ENCODE data around the gene GART. TPM values are rescaled to one million over a fixed set of nuclear protein-coding genes. Genes with fewer than 3 reads are reported as not detected.
"Not testable (repeated sequence)": the region's sequence is repeated elsewhere in the genome, so short reads cannot be mapped to it uniquely, and the experiment has no call there.

The GART gene
- total RNA-seq, 1 donor from 2014 or later: 63.0 TPM

DNA sequence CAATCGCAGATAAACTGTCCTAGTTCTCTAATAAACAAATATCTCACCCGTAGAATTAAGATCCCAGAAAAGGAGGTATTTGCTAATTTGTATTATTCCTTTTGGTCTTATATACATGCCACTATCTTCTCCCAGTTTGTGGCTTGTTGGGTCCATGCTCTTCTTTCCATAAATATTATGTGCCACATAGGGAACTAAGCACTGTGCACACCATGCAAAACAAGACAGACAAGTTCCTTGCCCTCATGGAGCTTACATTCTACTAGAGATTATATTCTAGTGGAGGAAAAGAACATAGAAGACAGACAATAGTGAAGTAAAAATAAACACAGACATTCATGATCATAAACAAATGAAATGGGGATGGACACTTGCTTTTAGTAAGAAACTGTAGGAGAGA is 4.7 kb downstream of the GART start:
- intact Hi-C loops (cut with DNase I): no loop called here
- ATAC-seq (no peak), DNase-seq (ENCODE audit: low spot score) (no peak)

DNA sequence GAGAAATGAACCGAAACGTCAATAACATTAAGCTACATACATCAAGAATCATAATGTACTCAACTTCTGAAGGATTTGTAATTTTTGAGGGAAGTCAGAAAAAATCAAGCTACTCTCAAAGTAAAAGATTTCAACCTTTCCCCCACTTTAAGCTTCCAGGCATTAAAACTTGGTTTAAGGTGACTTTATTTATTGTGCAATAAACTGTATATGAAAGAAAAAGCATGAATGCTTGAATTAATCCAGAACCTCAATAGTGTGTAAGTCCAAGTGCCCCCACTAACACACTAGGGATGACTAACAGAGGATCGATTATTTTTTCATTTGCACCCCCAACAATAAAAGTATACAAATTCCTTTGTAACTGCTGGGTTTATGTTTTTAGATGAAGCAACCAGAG is 10.9 kb downstream of the GART start:
- DNase-seq (ENCODE audit: low spot score) (no peak), ATAC-seq (no peak)
- intact Hi-C loops (cut with DNase I): no loop called here

DNA sequence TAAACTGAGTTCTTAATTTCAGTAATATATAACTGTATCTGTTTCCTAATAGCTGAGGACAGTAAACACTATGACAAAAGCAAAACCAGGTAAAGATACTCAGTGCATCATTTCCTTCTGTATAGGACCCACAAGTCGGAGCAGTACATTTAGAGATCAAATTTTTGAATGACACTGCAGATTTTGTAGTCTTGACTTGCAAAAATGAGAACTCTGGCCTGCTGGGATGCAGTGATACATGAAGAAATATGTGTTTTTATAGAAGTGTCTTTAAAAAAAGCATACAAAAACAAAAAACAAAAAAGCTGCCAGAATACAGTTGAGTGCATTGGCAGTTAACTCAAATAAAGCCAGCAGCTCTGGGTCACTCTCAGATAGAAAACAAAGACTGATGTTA is 19.0 kb downstream of the GART start:
- ATAC-seq (no peak), DNase-seq (ENCODE audit: low spot score) (no peak)
- intact Hi-C loops (cut with DNase I): no loop called here

DNA sequence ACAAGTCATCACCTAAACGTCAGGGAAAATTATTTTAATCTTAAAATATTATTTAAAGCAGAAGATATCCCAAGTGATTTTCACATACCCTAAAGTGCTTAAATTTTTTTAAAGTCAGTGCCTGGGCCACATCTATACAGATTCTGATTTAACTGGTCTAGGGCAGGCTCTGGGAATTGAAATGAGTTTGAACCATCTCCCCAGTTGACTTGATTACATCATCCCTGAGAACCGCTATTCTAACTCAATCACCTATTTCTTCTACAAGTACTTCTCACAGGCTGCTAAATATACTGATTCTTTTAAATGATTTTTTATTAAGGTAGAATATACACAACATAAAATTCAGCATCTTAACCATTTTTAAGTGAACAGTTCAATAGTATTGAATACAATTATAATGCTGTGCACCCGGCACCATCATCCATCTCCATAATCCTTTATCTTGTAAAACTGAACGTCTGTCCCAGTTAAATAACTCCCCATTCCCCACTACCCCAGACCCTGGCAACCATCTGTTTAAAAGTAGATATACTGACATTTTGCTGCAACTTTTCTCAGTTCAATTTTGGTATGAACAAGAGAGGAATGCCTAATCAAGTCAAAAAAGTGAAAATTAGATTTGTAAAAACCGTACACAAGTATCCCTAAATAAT is 19.5 kb downstream of the GART start:
- DNase-seq (ENCODE audit: low spot score) (no peak), ATAC-seq (no peak)
- intact Hi-C loops (cut with DNase I): no loop called here

DNA sequence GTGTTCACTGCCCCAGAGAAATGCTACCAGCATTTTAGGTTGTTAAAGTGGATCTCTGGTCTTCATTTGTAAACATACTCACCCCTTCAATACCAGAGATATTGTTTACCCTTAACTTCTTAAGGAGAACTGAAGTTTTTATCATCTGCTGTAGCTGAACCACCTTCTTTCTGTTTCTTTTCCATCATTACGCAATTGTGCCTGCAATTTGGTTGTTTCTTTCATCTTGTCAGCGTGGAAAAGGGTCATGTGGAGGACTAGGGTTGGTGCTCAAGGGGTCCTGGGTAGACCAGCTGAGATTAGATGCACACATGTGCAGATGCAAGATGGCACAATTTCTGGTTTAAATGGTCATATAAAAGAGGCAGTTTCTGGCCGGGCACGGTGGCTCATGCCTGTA is 23.0 kb downstream of the GART start:
- DNase-seq (ENCODE audit: low spot score): no peak
- intact Hi-C loops (cut with DNase I): no loop called here
- no peak for ATAC-seq

DNA sequence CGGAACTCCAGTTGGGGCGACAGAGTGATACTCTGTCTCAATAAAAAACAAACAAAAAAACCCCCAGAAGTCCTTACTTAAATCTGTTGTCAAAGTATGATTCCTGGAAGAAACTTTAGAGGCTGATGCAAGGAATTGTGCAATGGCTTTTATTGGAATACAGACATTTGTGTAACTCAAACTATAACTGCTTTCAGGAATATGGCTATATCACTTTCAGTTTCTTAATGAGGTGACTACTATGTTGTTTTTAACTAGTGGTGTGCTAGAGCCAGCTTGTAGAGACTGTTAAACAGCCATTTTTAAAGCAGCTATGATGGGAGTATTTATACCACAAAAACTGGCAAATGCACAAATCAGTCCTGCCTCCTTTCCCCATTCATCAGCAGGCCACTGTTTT is 27.7 kb downstream of the GART start:
- no peak for DNase-seq (ENCODE audit: low spot score)
- intact Hi-C loops (cut with DNase I): no loop called here
- ATAC-seq: no peak

DNA sequence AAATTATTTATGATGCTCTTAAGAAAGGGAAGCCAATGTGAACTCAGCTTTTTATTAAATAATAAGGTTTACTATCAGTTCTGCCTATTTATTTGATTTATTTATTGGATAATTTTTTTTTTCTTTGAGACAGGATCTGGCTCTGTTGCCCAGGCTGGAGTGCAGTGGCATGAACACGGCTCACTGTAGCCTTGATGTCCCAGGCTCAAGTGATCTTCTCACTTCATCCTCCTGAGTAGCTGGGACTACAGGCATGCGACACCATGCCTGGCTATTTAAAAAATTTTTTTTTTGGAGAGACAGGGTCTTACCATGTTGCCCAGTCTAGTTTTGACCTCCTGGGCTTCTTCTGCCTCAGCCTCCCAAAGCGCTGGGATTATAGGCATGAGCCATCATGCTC is 29.4 kb downstream of the GART start:
- intact Hi-C loops (cut with DNase I): no loop called here
- ATAC-seq: no peak

DNA sequence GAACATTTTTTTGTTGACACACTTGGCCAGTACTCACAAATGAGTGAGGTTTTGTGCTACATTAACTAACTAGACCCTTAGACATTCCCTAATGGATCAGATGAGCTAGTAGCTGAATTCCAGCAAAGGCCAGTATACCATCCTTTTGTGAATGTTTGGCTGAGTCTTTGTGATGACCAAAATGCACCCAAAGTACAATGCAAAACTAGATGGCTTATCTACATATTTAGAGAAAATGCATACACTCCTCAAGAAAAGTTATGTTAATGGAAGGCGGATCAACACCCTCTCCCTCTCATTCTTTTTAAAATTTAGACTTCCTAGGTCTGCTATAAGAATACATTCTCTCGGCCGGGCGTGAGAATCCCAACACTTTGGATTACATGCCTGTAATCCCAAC is 30.3 kb downstream of the GART start:
- DNase-seq (ENCODE audit: low spot score) (no peak), ATAC-seq (no peak)
- intact Hi-C loops (cut with DNase I): no loop called here

More for the DNA sequence above, 29.4 kb downstream of the GART start:
- DNase-seq (ENCODE audit: low spot score): no peak

DNA sequence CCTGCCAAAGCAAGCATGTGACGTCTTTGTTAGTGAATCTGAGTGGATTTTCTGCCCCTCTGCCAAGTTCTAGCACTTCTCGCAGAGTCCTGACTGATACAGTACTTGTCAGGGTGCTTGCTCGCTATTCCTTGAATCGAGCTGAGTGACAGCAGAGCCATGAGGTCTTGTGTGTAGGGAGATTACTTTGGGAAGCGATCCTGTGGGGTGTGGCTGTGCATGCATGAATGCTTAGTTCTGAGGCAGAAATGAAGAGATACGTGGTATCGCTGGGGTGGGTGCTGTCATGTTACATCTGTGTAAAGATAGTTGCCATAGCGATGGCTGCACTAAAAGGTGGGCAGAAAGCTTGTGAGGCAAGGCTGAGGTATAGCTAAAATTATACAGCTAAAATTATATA is 31.1 kb downstream of the GART start:
- intact Hi-C loops (cut with DNase I): no loop called here
- no peak for DNase-seq (ENCODE audit: low spot score)
- ATAC-seq: no peak

DNA sequence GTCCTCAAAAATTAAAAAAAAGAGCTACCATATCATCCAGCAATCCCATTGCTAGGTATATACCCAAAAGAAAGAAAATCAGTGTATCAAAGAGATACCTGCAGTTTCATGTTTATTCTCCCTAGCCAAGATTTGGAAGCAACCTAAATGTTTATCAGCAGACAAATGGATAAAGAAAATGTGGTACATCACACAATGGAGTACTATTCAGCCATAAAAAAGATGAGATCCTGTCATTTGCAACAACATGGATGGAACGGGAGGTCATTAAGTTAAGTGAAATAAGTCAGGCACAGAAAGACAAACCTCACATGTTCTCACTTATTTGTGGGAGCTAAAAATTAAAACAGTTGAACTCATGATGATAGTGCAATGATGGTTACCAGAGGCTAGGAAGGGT is 34.9 kb downstream of the GART start:
- DNase-seq (ENCODE audit: low spot score); ATAC-seq: not testable (repeated sequence)

DNA sequence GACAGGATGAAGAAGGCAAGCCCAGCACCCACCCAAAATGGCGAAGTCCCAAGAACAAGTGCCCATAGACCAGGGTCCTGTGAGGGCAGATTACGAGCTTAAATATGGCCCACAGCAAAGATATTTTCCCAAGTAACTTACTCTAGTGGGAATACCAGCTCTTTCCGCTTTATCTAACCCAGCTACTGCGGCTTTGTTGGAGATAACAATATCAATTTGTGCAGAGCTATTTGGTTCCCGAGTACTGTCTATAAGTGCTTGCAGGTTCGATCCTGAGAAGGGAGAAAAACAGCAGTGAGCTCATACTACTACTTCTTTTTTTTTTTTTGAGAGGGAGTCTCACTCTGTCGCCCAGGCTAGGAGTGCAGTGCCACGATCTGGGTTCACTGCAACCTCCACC is 36.1 kb downstream of the GART start:
- ATAC-seq (no peak), DNase-seq (ENCODE audit: low spot score) (no peak)
- intact Hi-C loops (cut with DNase I): no loop called here

More for the DNA sequence above, 34.9 kb downstream of the GART start:
- intact Hi-C loops (cut with DNase I): not testable (repeated sequence)

DNA sequence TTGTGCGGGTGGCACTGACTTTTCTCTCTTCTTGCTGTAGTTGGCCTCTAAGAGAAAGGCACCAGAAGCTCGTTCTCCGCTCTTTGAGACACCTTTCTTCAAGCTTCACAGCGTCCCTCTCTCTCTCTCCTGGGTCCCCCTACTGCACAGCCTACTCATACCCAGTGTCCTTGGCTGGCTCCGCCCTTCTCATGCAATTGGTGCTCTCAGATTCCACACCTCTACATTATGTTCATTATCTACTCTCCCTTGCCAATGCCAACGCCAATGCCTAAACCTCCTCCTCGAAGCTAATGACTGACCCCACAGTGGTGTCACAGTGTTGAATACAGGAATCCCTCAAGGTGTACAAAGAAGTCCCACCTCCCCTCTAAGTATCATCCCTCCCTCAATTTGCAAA is 45.6 kb downstream of the GART start:
- ATAC-seq (no peak), DNase-seq (ENCODE audit: low spot score) (no peak)
- intact Hi-C loops (cut with DNase I): no loop called here

DNA sequence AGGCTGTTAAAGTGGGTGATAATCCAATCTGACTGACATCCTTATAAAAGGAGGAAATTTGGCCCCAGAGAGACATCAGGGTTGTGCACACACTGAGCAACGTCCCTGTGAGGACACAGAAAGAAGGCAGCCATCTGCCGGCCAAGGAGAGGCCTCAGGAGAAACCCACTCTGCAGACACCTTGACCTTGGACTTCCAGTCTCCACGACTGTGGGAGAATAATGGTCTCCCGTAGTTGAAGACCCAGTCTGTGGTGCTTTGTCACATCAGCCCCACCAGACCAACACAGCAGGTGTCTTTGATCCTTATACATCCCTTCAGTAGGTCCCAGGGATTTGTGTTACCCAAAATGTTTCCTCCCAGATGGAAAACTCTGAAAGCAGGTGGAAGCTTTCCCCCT is 46.2 kb downstream of the GART start:
- no peak for DNase-seq (ENCODE audit: low spot score)
- intact Hi-C loops (cut with DNase I): no loop called here
- ATAC-seq: no peak

DNA sequence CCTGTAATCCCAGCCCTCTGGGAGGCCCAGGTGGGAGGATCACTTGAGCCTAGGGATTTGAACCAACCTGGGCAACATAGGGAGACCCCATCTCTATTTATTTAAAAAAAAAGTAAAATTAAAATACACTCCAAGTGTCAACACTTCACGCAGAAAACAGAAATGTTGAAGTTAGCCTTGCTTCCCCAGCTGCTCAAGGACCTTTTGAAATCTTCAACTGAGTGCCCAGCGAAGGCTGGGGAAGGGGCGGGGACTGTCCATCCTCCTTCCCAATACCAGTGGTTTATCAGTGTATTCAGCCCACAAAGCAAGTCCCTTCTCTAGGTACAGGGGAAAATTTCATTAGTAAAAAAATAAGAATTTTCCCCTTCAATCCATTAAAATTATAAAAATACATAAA is 48.2 kb downstream of the GART start:
- ATAC-seq: no peak
- DNase-seq (ENCODE audit: low spot score): no peak
- intact Hi-C loops (cut with DNase I): no loop called here

DNA sequence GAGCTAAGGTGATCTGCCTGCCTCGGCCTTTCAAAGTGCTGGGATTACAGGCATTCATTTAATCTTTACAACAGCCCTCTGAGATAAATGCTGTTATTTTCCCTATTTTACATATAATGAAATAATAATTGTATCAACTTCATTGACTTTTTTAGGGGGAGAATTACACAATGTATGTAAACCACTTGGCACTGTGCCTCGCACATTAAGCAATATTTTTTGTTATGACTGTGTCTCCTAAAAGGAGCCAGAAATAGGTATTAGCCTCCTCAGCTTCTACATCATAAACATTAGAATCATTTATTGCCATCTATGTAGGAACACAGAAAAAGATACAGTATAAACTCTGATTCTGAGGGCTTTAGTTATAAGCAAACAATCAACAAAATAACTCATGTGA is 49.3 kb downstream of the GART start:
- ATAC-seq (no peak), DNase-seq (ENCODE audit: low spot score) (no peak)
- intact Hi-C loops (cut with DNase I): no loop called here

DNA sequence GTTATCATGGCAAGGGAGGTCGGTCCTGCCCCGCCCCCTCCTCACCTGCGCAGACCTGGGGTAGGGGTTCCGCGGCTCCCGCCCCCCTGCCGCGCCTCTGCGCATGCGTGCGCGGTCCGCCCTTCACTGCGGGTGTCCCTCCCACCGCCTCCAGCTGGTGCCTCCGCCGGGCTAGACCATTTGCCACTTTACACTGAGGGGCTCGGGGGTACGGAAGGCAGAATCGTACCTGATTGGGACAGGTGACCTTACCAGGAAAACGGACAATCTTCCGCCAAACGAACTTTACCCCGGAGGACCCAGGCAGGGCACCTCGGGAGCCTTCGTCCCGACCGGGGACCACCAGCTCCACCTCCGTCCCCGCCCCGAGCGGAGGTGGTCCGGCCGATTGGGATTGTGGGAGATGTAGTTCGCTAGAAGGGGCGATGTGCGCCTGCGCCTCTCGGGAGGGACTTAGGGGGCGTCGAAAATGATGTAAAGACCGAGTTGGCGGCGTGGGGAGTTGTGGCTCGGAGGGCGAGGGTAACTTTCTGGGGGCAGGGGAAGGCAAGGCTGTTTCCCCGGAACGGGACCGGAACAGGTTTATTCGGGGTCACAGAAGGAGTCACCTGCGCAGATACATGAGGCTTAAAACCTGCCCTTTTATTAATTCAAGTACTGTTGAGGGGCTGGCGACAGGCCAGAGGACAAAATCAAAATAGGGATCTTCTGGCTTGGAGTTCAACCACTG is 50.4 kb downstream of the GART start, which contains the start of gene DNAJC28:
Gene DNAJC28, minus strand, starts transcription at position 344 of the 730 bp plus-strand sequence. CDS start 2,323 bp downstream, outside the sequence.
- DNase-seq (ENCODE audit: low spot score): peak; percentile 96
- ATAC-seq: peak; percentile 99
- intact Hi-C loops (cut with DNase I): no loop called here

DNA sequence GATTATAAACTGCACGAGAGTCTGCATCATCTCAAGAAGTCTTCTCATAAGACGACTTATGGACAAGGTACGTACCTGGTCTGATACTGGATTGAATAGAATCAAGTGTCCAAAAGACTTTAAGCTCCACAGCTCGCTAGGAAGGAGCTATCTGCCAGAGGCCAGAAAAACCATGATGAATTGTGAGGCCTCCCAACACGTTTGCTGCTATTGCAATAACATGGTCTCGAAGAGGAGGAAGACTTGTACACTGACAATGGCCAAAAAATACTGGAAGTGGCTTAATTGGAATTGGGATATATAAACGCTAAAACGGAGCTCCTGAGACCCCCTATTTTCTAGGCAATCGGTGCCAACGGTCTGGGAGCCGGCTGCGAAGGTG is 50.9 kb downstream of the GART start:
- DNase-seq (ENCODE audit: low spot score): no peak
- intact Hi-C loops (cut with DNase I): no loop called here
- no peak for ATAC-seq

DNA sequence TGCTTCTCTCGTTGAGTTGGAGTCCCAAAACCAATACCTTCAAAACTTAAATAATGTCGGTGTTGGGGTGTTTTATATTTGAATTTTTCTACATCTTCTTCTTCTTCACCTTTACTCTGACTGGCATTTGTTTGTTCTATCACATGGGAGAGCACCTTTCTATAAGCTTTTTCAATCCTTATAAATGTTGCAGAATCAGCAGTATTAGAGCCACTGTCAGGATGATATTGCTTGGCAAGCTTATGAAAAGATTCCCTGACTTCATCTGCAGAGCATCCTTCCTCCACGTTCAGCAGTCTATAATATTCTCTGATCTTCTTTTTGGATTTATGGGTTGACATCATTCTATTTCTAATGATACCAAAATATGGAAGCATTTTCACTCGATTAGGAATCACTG is 53.0 kb downstream of the GART start:
- ATAC-seq (no peak), DNase-seq (ENCODE audit: low spot score) (no peak)
- intact Hi-C loops (cut with DNase I): no loop called here

DNA sequence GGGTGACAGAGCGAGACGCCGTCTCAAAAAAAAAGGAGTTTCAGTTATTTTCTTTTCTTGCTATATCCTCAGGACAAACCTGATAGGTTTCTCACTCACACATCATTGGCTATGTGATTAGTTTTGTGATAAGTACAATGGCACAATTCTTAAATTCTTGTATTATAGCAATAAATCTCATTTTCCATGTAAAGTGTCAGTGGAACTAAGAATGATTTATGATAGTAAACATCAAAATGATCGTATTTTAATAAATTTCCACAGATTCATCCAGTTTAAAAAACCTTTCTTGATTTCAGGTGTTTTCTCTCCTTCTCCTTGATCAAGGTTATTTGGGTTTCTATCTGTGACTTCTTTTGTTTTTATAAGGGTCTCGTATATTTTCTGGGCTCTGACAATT is 53.9 kb downstream of the GART start:
- intact Hi-C loops (cut with DNase I): no loop called here
- ATAC-seq (no peak), DNase-seq (ENCODE audit: low spot score) (no peak)

DNA sequence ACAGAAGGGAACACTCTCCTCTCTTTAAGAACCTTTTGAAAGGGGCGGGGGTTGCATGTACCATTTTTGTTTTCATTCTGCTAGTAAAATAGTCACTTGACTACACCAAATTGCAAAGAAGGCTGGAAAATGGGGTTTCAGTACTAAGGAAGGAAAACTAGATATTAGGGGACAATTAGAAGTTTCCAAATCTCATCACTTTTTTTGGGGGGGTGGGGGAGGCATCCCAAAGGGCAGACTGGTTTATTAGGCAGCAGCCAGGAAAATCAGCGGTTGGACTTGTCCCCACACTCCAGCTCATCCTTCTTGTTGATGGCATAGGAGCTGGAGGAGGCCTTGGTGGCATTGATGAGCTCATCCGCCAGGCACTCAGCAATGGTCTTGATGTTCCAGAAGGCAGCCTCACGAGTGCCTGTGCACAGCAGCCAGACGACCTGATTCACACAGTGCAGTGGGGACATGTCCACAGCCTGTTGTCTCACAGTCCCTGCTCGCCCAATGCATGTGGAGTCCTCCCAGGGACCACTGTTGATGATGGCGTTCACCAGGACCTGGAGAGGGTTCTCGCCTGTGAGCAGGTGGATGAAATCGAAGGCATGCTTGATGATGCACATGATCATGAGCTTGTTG is 60.5 kb downstream of the GART start:
- ATAC-seq: no peak
- no peak for DNase-seq (ENCODE audit: low spot score)
- intact Hi-C loops (cut with DNase I): no loop called here
